ENCODE results near the gene GREM2. TPM values are rescaled to one million over a fixed set of nuclear protein-coding genes. Genes with fewer than 3 reads are reported as not detected.

The GREM2 gene
- polyA plus RNA-seq, 2 donors = 1.0 to 3.5 TPM

DNA sequence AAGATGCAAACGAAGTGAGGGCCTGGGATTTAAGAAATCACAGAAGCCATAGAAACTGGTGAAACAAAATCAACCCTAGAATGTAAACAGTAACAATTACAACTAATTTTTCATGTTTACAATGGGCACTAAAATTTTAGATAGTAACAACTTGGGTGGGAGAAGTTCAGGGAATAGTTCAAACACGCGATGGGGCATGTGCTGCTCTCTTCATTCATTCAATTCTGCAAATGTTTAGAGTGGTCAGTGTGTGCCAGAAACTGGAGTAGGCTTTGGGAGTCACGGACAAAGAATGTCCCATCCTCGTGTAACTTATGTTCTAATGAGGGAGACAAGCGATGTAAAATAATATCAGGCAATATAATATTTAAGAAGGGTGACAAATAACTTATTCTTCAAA is 133.4 kb downstream of the GREM2 start:
- no peaks in the 10 kb centered on the region for H3K4me1 ChIP-seq (ENCODE audit: control insufficient read depth in 2 of 2, insufficient read depth in 2 of 2, low read length in 1 of 2)
- no peak overlapping the region for H3K27ac ChIP-seq (ENCODE audit: low read depth in 2 of 2, low read length in 1 of 2)
- no peaks in the 10 kb centered on the region for H3K36me3 ChIP-seq (ENCODE audit: control insufficient read depth in 2 of 2, insufficient read depth in 2 of 2, low read length in 1 of 2)
- peaks cover 0 to 2% of the 10 kb centered on the region in 2 donors for H3K9me3 ChIP-seq (ENCODE audit: control insufficient read depth in 2 of 2, insufficient read depth in 1 of 2, low read depth in 1 of 2, low read length in 1 of 2)
- no peak overlapping the region for H3K4me3 ChIP-seq (ENCODE audit: low read depth in 1 of 2, low read length in 2 of 2)
- no peaks in the 10 kb centered on the region for H3K27me3 ChIP-seq (ENCODE audit: control insufficient read depth in 1 of 2, insufficient read depth in 2 of 2, low read length in 2 of 2)
- 77 to 78% methylated on average over 6 of the region's 6 CpGs for WGBS, 2 donors

DNA sequence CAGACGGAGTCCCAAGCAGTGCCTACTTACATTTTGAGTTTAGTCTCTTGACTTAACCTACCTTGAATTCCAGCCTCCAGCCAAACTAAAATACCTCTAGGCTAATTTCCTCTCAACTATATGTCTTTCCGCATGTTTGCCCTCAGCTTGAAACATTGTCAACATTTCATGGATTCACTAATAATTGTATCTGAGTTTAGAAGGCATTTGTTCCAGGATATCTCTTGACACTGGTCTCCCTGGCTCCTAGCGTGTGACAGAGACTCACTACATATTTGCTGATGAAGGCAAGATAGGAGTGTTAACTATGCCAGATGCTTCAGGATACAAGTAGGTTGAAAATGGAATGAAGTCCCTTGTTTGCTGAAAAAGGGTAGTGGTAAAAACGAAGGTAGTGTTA is 136.1 kb downstream of the GREM2 start:
- H3K27me3 ChIP-seq (ENCODE audit: control insufficient read depth in 1 of 2, insufficient read depth in 2 of 2, low read length in 2 of 2) = no peaks in the 10 kb centered on the region
- WGBS, 2 donors = 75% methylated on average over 4 of the region's 4 CpGs
- no peak overlapping the region for H3K4me3 ChIP-seq (ENCODE audit: low read depth in 1 of 2, low read length in 2 of 2)
- no peak overlapping the region for H3K27ac ChIP-seq (ENCODE audit: low read depth in 2 of 2, low read length in 1 of 2)
- H3K4me1 ChIP-seq (ENCODE audit: control insufficient read depth in 2 of 2, insufficient read depth in 2 of 2, low read length in 1 of 2) = no peaks in the 10 kb centered on the region
- H3K9me3 ChIP-seq (ENCODE audit: control insufficient read depth in 2 of 2, insufficient read depth in 1 of 2, low read depth in 1 of 2, low read length in 1 of 2) = peaks cover 0 to 2% of the 10 kb centered on the region in 2 donors
- H3K36me3 ChIP-seq (ENCODE audit: control insufficient read depth in 2 of 2, insufficient read depth in 2 of 2, low read length in 1 of 2) = no peaks in the 10 kb centered on the region

DNA sequence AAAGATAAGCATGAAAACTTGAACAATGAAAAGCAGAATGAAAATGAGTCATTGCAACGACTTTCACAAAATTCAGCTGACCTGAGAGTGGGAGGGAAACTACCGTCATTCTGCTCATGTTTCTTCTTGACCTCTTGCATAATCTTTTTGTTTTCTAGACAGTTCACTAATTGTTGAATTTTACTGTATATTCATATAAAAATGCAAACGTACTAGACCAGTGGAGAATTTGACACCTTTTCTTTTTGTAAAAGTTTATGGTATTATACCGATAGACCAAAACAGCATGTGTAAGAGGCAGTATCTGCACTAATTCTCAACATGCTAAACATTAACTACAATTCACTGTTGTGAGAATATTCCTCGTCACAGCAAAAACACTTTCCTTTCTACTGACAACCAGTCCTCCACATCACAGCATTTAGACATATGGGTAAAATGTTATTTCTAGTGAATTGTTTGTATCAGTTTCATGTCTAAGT is 137.8 kb downstream of the GREM2 start:
- 43 to 45% methylated on average over 5 of the region's 5 CpGs for WGBS, 2 donors
- no peaks in the 10 kb centered on the region for H3K27me3 ChIP-seq (ENCODE audit: control insufficient read depth in 1 of 2, insufficient read depth in 2 of 2, low read length in 2 of 2)
- peaks cover 0 to 2% of the 10 kb centered on the region in 2 donors for H3K9me3 ChIP-seq (ENCODE audit: control insufficient read depth in 2 of 2, insufficient read depth in 1 of 2, low read depth in 1 of 2, low read length in 1 of 2)
- no peaks in the 10 kb centered on the region for H3K36me3 ChIP-seq (ENCODE audit: control insufficient read depth in 2 of 2, insufficient read depth in 2 of 2, low read length in 1 of 2)
- no peak overlapping the region for H3K4me3 ChIP-seq (ENCODE audit: low read depth in 1 of 2, low read length in 2 of 2)
- H3K4me1 ChIP-seq (ENCODE audit: control insufficient read depth in 2 of 2, insufficient read depth in 2 of 2, low read length in 1 of 2) = no peaks in the 10 kb centered on the region
- no peak overlapping the region for H3K27ac ChIP-seq (ENCODE audit: low read depth in 2 of 2, low read length in 1 of 2)

DNA sequence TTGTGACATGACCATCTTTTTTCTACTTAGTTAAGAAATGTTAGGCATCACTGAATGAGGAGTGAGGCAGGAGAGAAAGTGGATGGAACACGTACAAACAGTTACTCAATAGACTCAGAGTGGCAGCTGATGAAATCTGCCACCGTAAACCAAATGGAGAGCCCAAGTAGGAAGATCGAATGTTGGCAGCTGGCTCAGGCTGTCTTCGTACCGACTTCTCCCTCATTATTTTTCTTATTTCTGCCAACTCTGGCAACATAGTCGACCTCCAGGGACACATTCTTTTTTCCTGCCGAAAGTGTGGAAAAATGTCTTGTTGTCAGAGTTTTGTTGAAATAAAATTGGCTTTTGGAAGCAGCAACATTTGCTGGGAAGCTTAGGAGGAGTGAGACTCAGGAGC is 143.3 kb downstream of the GREM2 start:
- WGBS, 2 donors = 68 to 79% methylated on average over 7 of the region's 7 CpGs
- no peak overlapping the region for H3K27ac ChIP-seq (ENCODE audit: low read depth in 2 of 2, low read length in 1 of 2)
- H3K4me3 ChIP-seq (ENCODE audit: low read depth in 1 of 2, low read length in 2 of 2) = no peak overlapping the region
- no peaks in the 10 kb centered on the region for H3K4me1 ChIP-seq (ENCODE audit: control insufficient read depth in 2 of 2, insufficient read depth in 2 of 2, low read length in 1 of 2)
- H3K9me3 ChIP-seq (ENCODE audit: control insufficient read depth in 2 of 2, insufficient read depth in 1 of 2, low read depth in 1 of 2, low read length in 1 of 2) = no peaks in the 10 kb centered on the region
- no peaks in the 10 kb centered on the region for H3K36me3 ChIP-seq (ENCODE audit: control insufficient read depth in 2 of 2, insufficient read depth in 2 of 2, low read length in 1 of 2)
- no peaks in the 10 kb centered on the region for H3K27me3 ChIP-seq (ENCODE audit: control insufficient read depth in 1 of 2, insufficient read depth in 2 of 2, low read length in 2 of 2)

DNA sequence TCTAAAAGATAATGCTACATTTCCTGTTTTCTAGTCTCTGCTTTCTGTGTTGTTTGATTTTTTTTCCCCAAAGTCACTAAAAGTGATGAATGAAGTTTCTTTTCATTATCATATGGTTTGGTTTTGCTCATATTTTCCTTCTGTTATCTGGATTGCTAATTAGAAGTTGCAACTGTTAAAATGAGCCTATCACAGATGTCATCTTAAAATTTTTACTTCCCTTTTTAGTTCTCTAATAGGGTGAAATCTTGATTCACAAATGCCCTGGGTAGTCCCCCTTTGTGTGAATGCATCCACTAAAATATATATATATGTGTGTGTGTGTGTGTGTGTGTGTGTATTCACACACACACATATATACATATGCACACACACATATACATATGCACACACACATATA is 144.1 kb downstream of the GREM2 start:
- H3K4me3 ChIP-seq (ENCODE audit: low read depth in 1 of 2, low read length in 2 of 2) = no peak overlapping the region
- H3K9me3 ChIP-seq (ENCODE audit: control insufficient read depth in 2 of 2, insufficient read depth in 1 of 2, low read depth in 1 of 2, low read length in 1 of 2) = no peaks in the 10 kb centered on the region
- H3K36me3 ChIP-seq (ENCODE audit: control insufficient read depth in 2 of 2, insufficient read depth in 2 of 2, low read length in 1 of 2) = no peaks in the 10 kb centered on the region
- H3K27ac ChIP-seq (ENCODE audit: low read depth in 2 of 2, low read length in 1 of 2) = no peak overlapping the region
- H3K4me1 ChIP-seq (ENCODE audit: control insufficient read depth in 2 of 2, insufficient read depth in 2 of 2, low read length in 1 of 2) = no peaks in the 10 kb centered on the region
- no peaks in the 10 kb centered on the region for H3K27me3 ChIP-seq (ENCODE audit: control insufficient read depth in 1 of 2, insufficient read depth in 2 of 2, low read length in 2 of 2)

DNA sequence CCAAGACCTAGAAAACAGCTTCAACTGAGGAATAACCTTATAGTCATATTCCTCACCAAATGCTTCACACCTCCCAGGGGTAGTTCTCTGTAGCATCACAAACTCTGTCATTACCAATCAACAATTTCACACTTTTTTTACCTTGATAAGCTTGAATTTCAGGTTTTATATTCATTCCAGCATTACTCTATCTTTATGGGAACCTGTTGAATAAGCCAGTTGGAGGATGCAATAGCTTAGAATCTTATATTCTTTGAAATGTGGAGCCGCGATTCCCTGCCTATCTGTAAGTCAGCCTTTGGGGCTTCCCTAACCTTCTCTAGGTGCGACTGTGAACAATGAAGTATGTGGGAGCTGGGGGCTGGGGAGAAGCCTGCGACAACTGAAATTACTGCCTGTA is 145.4 kb downstream of the GREM2 start:
- 80 to 85% methylated on average over 4 of the region's 4 CpGs for WGBS, 2 donors
- no peaks in the 10 kb centered on the region for H3K4me1 ChIP-seq (ENCODE audit: control insufficient read depth in 2 of 2, insufficient read depth in 2 of 2, low read length in 1 of 2)
- no peak overlapping the region for H3K4me3 ChIP-seq (ENCODE audit: low read depth in 1 of 2, low read length in 2 of 2)
- H3K27ac ChIP-seq (ENCODE audit: low read depth in 2 of 2, low read length in 1 of 2) = no peak overlapping the region
- H3K36me3 ChIP-seq (ENCODE audit: control insufficient read depth in 2 of 2, insufficient read depth in 2 of 2, low read length in 1 of 2) = no peaks in the 10 kb centered on the region
- no peaks in the 10 kb centered on the region for H3K9me3 ChIP-seq (ENCODE audit: control insufficient read depth in 2 of 2, insufficient read depth in 1 of 2, low read depth in 1 of 2, low read length in 1 of 2)
- H3K27me3 ChIP-seq (ENCODE audit: control insufficient read depth in 1 of 2, insufficient read depth in 2 of 2, low read length in 2 of 2) = no peaks in the 10 kb centered on the region

DNA sequence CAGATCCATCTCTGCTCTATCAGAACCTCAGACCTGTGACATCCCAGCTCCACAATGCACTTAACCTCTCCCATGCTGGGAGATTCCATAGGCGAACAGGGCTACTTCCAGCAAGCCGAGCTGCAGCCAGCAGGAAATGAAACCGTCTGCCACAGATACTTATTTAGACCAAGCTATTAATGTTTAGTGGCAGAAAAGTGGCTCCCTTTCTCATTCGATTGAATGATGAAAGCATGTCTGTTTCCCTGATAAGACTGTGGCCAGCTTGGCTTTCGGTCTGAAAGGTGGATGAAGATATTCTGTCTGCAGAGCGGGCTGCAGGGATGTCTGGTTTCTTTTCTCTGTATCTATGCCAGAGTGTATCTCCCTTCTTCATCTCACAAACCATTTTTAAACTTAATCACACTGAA is 146.4 kb downstream of the GREM2 start:
- no peak overlapping the region for H3K27ac ChIP-seq (ENCODE audit: low read depth in 2 of 2, low read length in 1 of 2)
- 45 to 46% methylated on average over 6 of the region's 6 CpGs for WGBS, 2 donors

DNA sequence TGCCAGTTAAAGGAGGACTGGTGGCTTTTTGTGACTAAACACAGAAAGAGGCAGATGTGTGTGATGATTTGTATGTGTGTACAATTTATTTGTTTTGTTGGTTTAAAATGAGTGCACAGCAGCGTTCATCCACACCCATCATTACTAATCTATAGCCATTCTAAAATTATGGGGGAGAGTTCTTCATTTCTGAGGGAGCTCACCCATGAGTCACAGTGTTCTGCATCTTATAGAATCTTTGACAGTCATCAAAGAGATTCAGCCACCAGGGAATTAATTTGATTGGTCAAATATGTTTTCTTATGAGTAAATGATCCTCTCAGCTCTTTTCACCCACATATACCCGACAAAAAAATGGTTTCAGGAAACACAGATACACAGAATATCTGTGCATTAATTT is 147.9 kb downstream of the GREM2 start:
- Histone ChIP-seq H3K27me3 (ENCODE audit: control insufficient read depth in 1 of 2, insufficient read depth in 2 of 2, low read length in 2 of 2) (no peaks in the 10 kb centered on the region), H3K27ac (ENCODE audit: low read depth in 2 of 2, low read length in 1 of 2) (no peak overlapping the region), H3K4me1 (ENCODE audit: control insufficient read depth in 2 of 2, insufficient read depth in 2 of 2, low read length in 1 of 2) (no peaks in the 10 kb centered on the region), H3K9me3 (ENCODE audit: control insufficient read depth in 2 of 2, insufficient read depth in 1 of 2, low read depth in 1 of 2, low read length in 1 of 2) (peaks cover 0 to 3% of the 10 kb centered on the region in 2 donors), H3K4me3 (ENCODE audit: low read depth in 1 of 2, low read length in 2 of 2) (no peak overlapping the region), H3K36me3 (ENCODE audit: control insufficient read depth in 2 of 2, insufficient read depth in 2 of 2, low read length in 1 of 2) (no peaks in the 10 kb centered on the region)
- WGBS, 2 donors = 74% methylated on average over 2 of the region's 2 CpGs

More for the DNA sequence above, 146.4 kb downstream of the GREM2 start:
- H3K36me3 ChIP-seq (ENCODE audit: control insufficient read depth in 2 of 2, insufficient read depth in 2 of 2, low read length in 1 of 2) = no peaks in the 10 kb centered on the region
- H3K27me3 ChIP-seq (ENCODE audit: control insufficient read depth in 1 of 2, insufficient read depth in 2 of 2, low read length in 2 of 2) = no peaks in the 10 kb centered on the region
- no peak overlapping the region for H3K4me3 ChIP-seq (ENCODE audit: low read depth in 1 of 2, low read length in 2 of 2)
- H3K4me1 ChIP-seq (ENCODE audit: control insufficient read depth in 2 of 2, insufficient read depth in 2 of 2, low read length in 1 of 2) = no peaks in the 10 kb centered on the region
- peaks cover 0 to 3% of the 10 kb centered on the region in 2 donors for H3K9me3 ChIP-seq (ENCODE audit: control insufficient read depth in 2 of 2, insufficient read depth in 1 of 2, low read depth in 1 of 2, low read length in 1 of 2)

DNA sequence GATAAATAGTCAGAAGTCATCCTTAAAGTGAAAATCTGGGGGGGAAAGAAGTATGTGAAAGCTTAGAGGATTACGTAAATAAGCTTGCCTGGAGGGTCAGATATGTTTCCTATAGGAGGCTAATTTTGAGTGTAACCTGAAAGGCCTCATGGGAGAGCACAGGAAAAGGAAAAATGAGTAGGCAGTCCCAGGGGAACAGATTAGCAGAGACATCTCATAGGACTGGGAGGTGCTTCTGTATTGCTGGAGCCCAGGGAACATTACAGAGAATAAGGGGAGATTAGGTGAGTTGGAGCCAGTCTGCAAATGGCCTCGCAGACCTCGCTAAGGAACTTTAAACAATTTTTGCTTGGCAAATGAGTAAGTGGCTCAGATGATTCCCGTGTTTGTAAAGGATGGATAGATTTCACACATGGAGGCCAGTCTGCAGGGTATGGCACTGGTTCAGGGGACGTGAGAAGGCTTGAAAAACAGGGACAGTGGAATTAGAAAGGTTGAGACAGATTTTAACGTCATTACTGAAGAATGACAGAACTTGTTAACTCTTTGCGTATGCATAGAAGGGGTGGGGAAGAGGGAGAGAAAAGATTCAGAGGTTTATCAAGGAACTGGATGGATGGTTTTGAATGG is 149.1 kb downstream of the GREM2 start:
- Histone ChIP-seq H3K4me3 (ENCODE audit: low read depth in 1 of 2, low read length in 2 of 2) (no peak overlapping the region), H3K9me3 (ENCODE audit: control insufficient read depth in 2 of 2, insufficient read depth in 1 of 2, low read depth in 1 of 2, low read length in 1 of 2) (peaks cover 0 to 3% of the 10 kb centered on the region in 2 donors), H3K27me3 (ENCODE audit: control insufficient read depth in 1 of 2, insufficient read depth in 2 of 2, low read length in 2 of 2) (no peaks in the 10 kb centered on the region), H3K36me3 (ENCODE audit: control insufficient read depth in 2 of 2, insufficient read depth in 2 of 2, low read length in 1 of 2) (no peaks in the 10 kb centered on the region), H3K27ac (ENCODE audit: low read depth in 2 of 2, low read length in 1 of 2) (no peak overlapping the region), H3K4me1 (ENCODE audit: control insufficient read depth in 2 of 2, insufficient read depth in 2 of 2, low read length in 1 of 2) (no peaks in the 10 kb centered on the region)
- WGBS, 2 donors = 57 to 62% methylated on average over 7 of the region's 7 CpGs

DNA sequence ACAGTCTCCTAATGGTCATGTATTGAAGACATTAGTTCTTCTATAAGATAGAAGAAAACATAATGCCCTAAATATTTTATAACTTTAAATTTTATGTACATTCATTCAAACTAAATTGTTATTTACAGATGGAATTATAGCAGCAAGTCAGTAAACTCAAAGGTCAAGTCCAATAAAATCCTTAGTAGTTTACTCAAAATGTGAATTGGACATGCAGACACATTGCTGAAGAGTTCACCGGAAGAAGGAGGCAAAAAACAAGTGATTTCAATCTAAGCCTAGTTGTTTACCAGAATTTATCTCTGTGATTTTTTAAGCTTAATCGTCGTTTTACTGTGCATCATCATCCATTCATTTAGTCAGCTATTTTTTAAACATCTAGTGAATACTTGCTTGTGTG is 149.7 kb downstream of the GREM2 start:
- Histone ChIP-seq H3K27me3 (ENCODE audit: control insufficient read depth in 1 of 2, insufficient read depth in 2 of 2, low read length in 2 of 2) (no peaks in the 10 kb centered on the region), H3K4me1 (ENCODE audit: control insufficient read depth in 2 of 2, insufficient read depth in 2 of 2, low read length in 1 of 2) (no peaks in the 10 kb centered on the region), H3K27ac (ENCODE audit: low read depth in 2 of 2, low read length in 1 of 2) (no peak overlapping the region), H3K4me3 (ENCODE audit: low read depth in 1 of 2, low read length in 2 of 2) (no peak overlapping the region), H3K9me3 (ENCODE audit: control insufficient read depth in 2 of 2, insufficient read depth in 1 of 2, low read depth in 1 of 2, low read length in 1 of 2) (peaks cover 0 to 3% of the 10 kb centered on the region in 2 donors), H3K36me3 (ENCODE audit: control insufficient read depth in 2 of 2, insufficient read depth in 2 of 2, low read length in 1 of 2) (no peaks in the 10 kb centered on the region)
- 68% methylated on average over 3 of the region's 3 CpGs for WGBS, 2 donors

Measured in esophagus (tissue), 2 donors.